Activated naive CD4-positive, alpha-beta T cell treated with anti-CD3 and anti-CD28 coated beads for 36 hours (primary cell): ENCODE measurements around the gene NTRK3. TPM values are rescaled to one million over a fixed set of nuclear protein-coding genes. Genes with fewer than 3 reads are reported as not detected.

Experiments used
- CTCF ChIA-PET: fragments of 350-600 bp; sonication (Branson Sonifier 250); formaldehyde crosslinking; loops from one replicate; lab custom pipeline; 2021; ENCODE audit warnings: antibody characterized with exemption; lab: Charles Lee
- DNase-seq: peaks from one replicate; pipeline ENCODE4 v3.0.0-alpha.2; 2020
- H3K27ac Mint-ChIP-seq: one replicate; pipeline ENCODE4 v1.8.0; 2021; ENCODE audit warnings: mild to moderate bottlenecking, mixed read lengths
- H3K27me3 Mint-ChIP-seq: one replicate; pipeline ENCODE4 v1.8.0; 2021; ENCODE audit warnings: low read depth, mixed read lengths
- H3K36me3 Mint-ChIP-seq: one replicate; pipeline ENCODE4 v1.8.0; 2021; ENCODE audit warnings: low read depth, mixed read lengths
- H3K4me1 Mint-ChIP-seq: one replicate; pipeline ENCODE4 v1.8.0; 2021; ENCODE audit warnings: low read depth, mixed read lengths
- H3K4me3 Mint-ChIP-seq: one replicate; pipeline ENCODE4 v1.8.0; 2021; ENCODE audit warnings: mild to moderate bottlenecking, moderate library complexity, mixed read lengths
- H3K9me3 Mint-ChIP-seq: one replicate; pipeline ENCODE4 v1.8.0; 2021; ENCODE audit warnings: mixed read lengths
- intact Hi-C: fragments of 100-400 bp; cut with micrococcal nuclease; formaldehyde crosslinking; loops from one replicate; pipeline ENCODE4 v1.15.1; 2023
- total RNA-seq, 2 experiments: library from RNA; stranded (reverse); gene quantifications; one replicate each; pipeline ENCODE4 v1.2.3, GENCODE V29; 2021

The NTRK3 gene
- total RNA-seq, 2 experiments from 2014 or later = 0.95 to 1.4 TPM

GRCh38 chr15:88023914-88024313 lies 232.6 kb downstream of the NTRK3 start:
- CTCF ChIA-PET = no interaction called here
- no peak overlapping the region for H3K4me3 Mint-ChIP-seq
- H3K4me1 Mint-ChIP-seq = no peaks in the 10 kb centered on the region
- H3K36me3 Mint-ChIP-seq = no peaks in the 10 kb centered on the region
- no peak overlapping the region for H3K27ac Mint-ChIP-seq
- H3K27me3 Mint-ChIP-seq = no peaks in the 10 kb centered on the region
- intact Hi-C loops = no loop called here
- no peak for DNase-seq
- H3K9me3 Mint-ChIP-seq = no peaks in the 10 kb centered on the region

- H3K36me3 Mint-ChIP-seq = no peaks in the 10 kb centered on the region
- intact Hi-C loops = no loop called here
- no peak overlapping the region for H3K27ac Mint-ChIP-seq
- H3K27me3 Mint-ChIP-seq = no peaks in the 10 kb centered on the region
- H3K4me3 Mint-ChIP-seq = no peak overlapping the region
- H3K4me1 Mint-ChIP-seq = no peaks in the 10 kb centered on the region
- DNase-seq = no peak
- CTCF ChIA-PET = no interaction called here
- H3K9me3 Mint-ChIP-seq = no peaks in the 10 kb centered on the region
These were observed 233.8 kb downstream of the NTRK3 start for GRCh38 chr15:88022716-88023115.

DNA sequence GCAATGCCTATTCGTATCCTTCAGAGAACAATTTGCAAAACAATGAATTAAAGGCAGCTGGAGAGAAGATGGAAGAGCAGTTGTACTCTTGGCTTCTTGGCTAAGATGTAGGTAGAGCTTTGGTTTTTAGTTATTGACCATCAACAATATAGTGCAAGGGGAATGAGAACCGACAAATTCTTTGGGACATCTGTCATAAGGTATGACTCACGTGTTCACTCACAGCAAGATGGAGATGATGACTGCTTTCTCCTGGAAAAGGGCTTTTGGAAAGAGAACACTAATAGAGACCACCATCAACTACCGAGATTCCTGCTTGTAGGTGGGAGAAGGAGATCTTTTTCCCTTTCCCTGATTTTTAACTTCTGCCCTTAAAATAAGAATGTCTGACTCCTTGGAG lies 234.9 kb downstream of the NTRK3 start:
- H3K27ac Mint-ChIP-seq = no peak overlapping the region
- no peaks in the 10 kb centered on the region for H3K36me3 Mint-ChIP-seq
- H3K9me3 Mint-ChIP-seq = no peaks in the 10 kb centered on the region
- no peaks in the 10 kb centered on the region for H3K4me1 Mint-ChIP-seq
- no peak for DNase-seq
- H3K27me3 Mint-ChIP-seq = no peaks in the 10 kb centered on the region
- H3K4me3 Mint-ChIP-seq = no peak overlapping the region
- CTCF ChIA-PET = no interaction called here
- intact Hi-C loops = no loop called here

GRCh38 chr15:88020806-88021205 lies 235.7 kb downstream of the NTRK3 start:
- CTCF ChIA-PET = no interaction called here
- DNase-seq = no peak
- H3K27me3 Mint-ChIP-seq = no peaks in the 10 kb centered on the region
- H3K4me1 Mint-ChIP-seq = no peaks in the 10 kb centered on the region
- H3K36me3 Mint-ChIP-seq = no peaks in the 10 kb centered on the region
- H3K4me3 Mint-ChIP-seq = no peak overlapping the region
- no peak overlapping the region for H3K27ac Mint-ChIP-seq
- no peaks in the 10 kb centered on the region for H3K9me3 Mint-ChIP-seq
- intact Hi-C loops = no loop called here

- CTCF ChIA-PET = no interaction called here
- no peaks in the 10 kb centered on the region for H3K36me3 Mint-ChIP-seq
- DNase-seq = no peak
- H3K27me3 Mint-ChIP-seq = no peaks in the 10 kb centered on the region
- intact Hi-C loops = no loop called here
- no peaks in the 10 kb centered on the region for H3K4me1 Mint-ChIP-seq
- no peak overlapping the region for H3K4me3 Mint-ChIP-seq
- H3K27ac Mint-ChIP-seq = no peak overlapping the region
- H3K9me3 Mint-ChIP-seq = no peaks in the 10 kb centered on the region
These were observed 236.9 kb downstream of the NTRK3 start for GRCh38 chr15:88019656-88020055.

DNA sequence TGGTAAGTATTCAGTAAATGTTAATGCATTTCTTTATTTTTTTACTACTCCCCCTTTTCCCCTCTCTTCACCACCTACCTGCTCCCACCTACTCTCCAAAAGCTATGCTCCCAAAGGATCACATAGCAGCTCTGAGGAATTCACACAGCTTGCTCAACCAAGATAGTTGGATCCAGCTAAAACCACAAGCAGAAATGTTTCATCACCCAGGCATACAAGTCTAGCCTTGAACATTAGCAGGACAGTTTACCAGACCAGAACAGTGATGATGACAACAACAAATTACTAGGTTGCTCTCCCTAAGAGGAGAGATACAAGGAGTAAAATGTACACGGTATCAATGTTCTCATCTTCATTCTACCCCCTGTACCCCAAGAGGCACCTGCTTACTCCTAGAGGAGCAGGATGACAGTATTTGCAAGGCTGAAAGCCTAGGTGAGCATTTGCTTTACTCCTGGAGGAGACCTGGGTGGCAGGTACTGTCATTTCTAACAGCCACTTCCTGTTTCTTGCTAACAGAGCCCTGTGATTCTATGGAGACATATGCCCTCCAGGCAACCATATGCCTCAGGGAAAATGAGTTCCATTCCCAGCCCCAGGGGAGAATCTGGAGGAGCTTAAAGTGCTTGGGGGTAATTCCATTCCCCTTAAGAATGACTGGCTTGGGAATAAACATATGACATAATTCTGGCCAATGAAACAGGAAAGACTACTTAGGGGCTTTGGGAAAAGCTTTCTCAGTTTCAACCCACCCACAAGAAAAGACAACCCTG lies 237.5 kb downstream of the NTRK3 start:
- H3K27ac Mint-ChIP-seq = no peak overlapping the region
- intact Hi-C loops = no loop called here
- CTCF ChIA-PET = no interaction called here
- H3K9me3 Mint-ChIP-seq = no peaks in the 10 kb centered on the region
- H3K4me3 Mint-ChIP-seq = no peak overlapping the region
- DNase-seq = no peak
- no peaks in the 10 kb centered on the region for H3K27me3 Mint-ChIP-seq
- no peaks in the 10 kb centered on the region for H3K4me1 Mint-ChIP-seq
- no peaks in the 10 kb centered on the region for H3K36me3 Mint-ChIP-seq

DNA sequence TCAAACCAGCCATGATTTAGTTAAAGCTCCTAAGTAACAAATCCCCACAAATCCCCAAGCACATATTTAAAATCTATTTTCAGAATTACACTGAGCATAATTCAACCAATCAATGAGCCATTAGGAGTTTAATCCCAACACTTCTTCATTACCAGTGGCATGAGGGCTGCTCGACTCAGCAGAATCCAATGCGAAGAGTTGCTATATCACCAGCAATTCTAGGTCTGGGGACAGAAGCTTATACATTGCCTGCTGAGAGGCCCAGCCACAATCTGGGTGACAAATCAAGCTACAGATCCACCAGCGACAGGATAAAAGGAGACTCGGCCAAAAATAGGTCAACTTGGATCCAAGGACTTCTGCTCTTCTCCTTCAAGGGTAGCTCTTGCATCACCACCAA lies 238.8 kb downstream of the NTRK3 start:
- Mint-ChIP-seq H3K27me3 (no peaks in the 10 kb centered on the region), H3K4me1 (no peaks in the 10 kb centered on the region), H3K27ac (no peak overlapping the region), H3K9me3 (no peaks in the 10 kb centered on the region), H3K36me3 (no peaks in the 10 kb centered on the region), H3K4me3 (no peak overlapping the region)
- CTCF ChIA-PET = no interaction called here
- DNase-seq = no peak
- intact Hi-C loops = no loop called here

DNA sequence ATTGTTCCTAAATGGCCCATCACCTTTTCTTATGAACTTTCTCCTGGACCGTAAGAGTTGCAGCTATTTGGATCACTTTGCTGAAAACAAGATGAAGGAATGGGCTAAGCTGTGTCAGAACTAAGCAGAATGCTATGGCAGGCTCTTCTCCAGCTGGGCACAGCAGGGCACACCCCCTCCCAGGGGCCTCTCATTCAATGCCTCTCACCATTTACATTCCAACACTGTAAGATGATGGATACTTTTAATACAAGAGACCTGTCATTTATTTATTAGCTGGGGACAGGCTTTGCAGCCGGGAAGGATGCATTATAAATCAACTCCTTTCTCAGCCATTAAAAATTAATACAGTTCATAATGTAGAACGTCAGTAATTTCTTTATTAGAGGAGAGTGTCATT lies 240.1 kb downstream of the NTRK3 start:
- H3K27ac Mint-ChIP-seq = no peak overlapping the region
- H3K4me3 Mint-ChIP-seq = no peak overlapping the region
- no peaks in the 10 kb centered on the region for H3K4me1 Mint-ChIP-seq
- CTCF ChIA-PET = no interaction called here
- no peaks in the 10 kb centered on the region for H3K9me3 Mint-ChIP-seq
- intact Hi-C loops = no loop called here
- H3K36me3 Mint-ChIP-seq = no peaks in the 10 kb centered on the region
- DNase-seq = no peak
- H3K27me3 Mint-ChIP-seq = no peaks in the 10 kb centered on the region

GRCh38 chr15:88015228-88015860 lies 241.2 kb downstream of the NTRK3 start:
- CTCF ChIA-PET = no interaction called here
- intact Hi-C loops = no loop called here
- DNase-seq = no peak
- H3K9me3 Mint-ChIP-seq = no peaks in the 10 kb centered on the region
- H3K4me1 Mint-ChIP-seq = no peaks in the 10 kb centered on the region
- no peak overlapping the region for H3K4me3 Mint-ChIP-seq
- no peaks in the 10 kb centered on the region for H3K27me3 Mint-ChIP-seq
- no peak overlapping the region for H3K27ac Mint-ChIP-seq
- H3K36me3 Mint-ChIP-seq = no peaks in the 10 kb centered on the region

GRCh38 chr15:88014454-88015160 lies 241.9 kb downstream of the NTRK3 start:
- H3K4me1 Mint-ChIP-seq = no peaks in the 10 kb centered on the region
- intact Hi-C loops = no loop called here
- no peak overlapping the region for H3K4me3 Mint-ChIP-seq
- no peaks in the 10 kb centered on the region for H3K27me3 Mint-ChIP-seq
- CTCF ChIA-PET = no interaction called here
- no peaks in the 10 kb centered on the region for H3K36me3 Mint-ChIP-seq
- DNase-seq = no peak
- H3K9me3 Mint-ChIP-seq = no peaks in the 10 kb centered on the region
- H3K27ac Mint-ChIP-seq = no peak overlapping the region

- H3K27ac Mint-ChIP-seq = no peak overlapping the region
- H3K27me3 Mint-ChIP-seq = no peaks in the 10 kb centered on the region
- DNase-seq = no peak
- no peaks in the 10 kb centered on the region for H3K36me3 Mint-ChIP-seq
- H3K9me3 Mint-ChIP-seq = no peaks in the 10 kb centered on the region
- no peaks in the 10 kb centered on the region for H3K4me1 Mint-ChIP-seq
- no peak overlapping the region for H3K4me3 Mint-ChIP-seq
- intact Hi-C loops = no loop called here
- CTCF ChIA-PET = no interaction called here
These were observed 243.4 kb downstream of the NTRK3 start for GRCh38 chr15:88013111-88013510.

DNA sequence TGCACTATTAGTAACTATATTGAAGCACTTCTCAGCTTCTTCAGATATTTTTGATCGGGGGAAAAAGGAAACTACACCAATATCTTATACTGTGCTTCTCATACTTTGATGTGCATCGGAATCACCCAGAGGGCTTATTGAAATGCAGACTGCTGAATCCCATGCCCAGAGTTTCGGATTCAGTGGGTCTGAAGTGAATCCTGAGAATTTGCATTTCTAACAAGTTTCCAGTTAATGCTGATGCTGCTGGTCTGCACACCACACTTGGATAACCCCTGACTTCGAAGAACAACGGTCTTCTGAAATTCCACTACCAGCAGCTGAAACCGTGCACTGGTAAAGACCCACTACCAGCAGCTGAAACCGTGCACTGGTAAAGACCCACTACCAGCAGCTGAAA lies 243.9 kb downstream of the NTRK3 start:
- Mint-ChIP-seq H3K4me3 (no peak overlapping the region), H3K36me3 (no peaks in the 10 kb centered on the region), H3K4me1 (no peaks in the 10 kb centered on the region), H3K27me3 (no peaks in the 10 kb centered on the region), H3K9me3 (no peaks in the 10 kb centered on the region), H3K27ac (no peak overlapping the region)
- no peak for DNase-seq
- intact Hi-C loops = no loop called here
- CTCF ChIA-PET = no interaction called here

DNA sequence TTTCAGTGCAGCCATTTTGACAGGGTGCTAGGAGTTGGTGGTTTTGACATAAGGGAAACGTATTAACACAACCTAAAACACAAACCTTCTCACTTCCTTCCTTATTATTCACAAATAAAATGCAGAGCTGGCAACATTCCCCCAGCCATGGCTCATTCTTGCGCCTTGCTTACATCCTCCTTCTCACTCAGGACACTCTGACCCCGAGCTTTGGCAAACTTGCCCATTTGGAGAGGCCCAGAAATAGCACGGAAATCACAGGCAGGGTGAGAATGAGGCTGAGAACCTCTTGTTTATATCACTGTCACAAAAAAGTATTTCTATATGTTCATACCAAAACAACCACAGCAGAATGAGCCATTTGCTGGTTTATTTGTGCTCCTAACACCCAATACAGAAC lies 244.3 kb downstream of the NTRK3 start:
- DNase-seq = no peak
- H3K9me3 Mint-ChIP-seq = no peaks in the 10 kb centered on the region
- no peaks in the 10 kb centered on the region for H3K4me1 Mint-ChIP-seq
- no peak overlapping the region for H3K4me3 Mint-ChIP-seq
- no peaks in the 10 kb centered on the region for H3K36me3 Mint-ChIP-seq
- intact Hi-C loops = no loop called here
- H3K27ac Mint-ChIP-seq = no peak overlapping the region
- CTCF ChIA-PET = no interaction called here
- no peaks in the 10 kb centered on the region for H3K27me3 Mint-ChIP-seq
